WTC11 (cell line): Measurements from ENCODE around the gene SORT1. TPM values are rescaled to one million over a fixed set of nuclear protein-coding genes. Genes with fewer than 3 reads are reported as not detected.
"Not testable (repeated sequence)": the region's sequence is repeated elsewhere in the genome, so short reads cannot be mapped to it uniquely, and the experiment has no call there.

Source experiments
- ATAC-seq: fragments of 200-7000 bp; cut with Tn5 transposase; 2 replicates; pipeline ENCODE4 v1.10.0; 2021; ENCODE audit warnings: mild to moderate bottlenecking, moderate library complexity
- CTCF ChIA-PET: fragments of 300-600 bp; sonication (Branson Sonifier 250); formaldehyde crosslinking; loops from one replicate; lab custom pipeline; 2021; ENCODE audit warnings: antibody characterized with exemption; lab: Charles Lee
- POLR2A ChIA-PET: fragments of 350-600 bp; sonication (Branson Sonifier 250); formaldehyde crosslinking; loops from one replicate; lab custom pipeline; 2021; ENCODE audit warnings: antibody characterized with exemption; lab: Charles Lee
- DNase-seq: peaks from one replicate; pipeline ENCODE4 v3.0.0; 2021; ENCODE audit warnings: low spot score
- H3K27ac Mint-ChIP-seq: 2 replicates; pipeline ENCODE4 v1.8.0; 2021; ENCODE audit warnings: mixed read lengths
- H3K27me3 Mint-ChIP-seq: 2 replicates; pipeline ENCODE4 v1.8.0; 2021; ENCODE audit warnings: low read depth, mild to moderate bottlenecking, moderate library complexity, mixed read lengths
- H3K36me3 Mint-ChIP-seq: 2 replicates; pipeline ENCODE4 v1.8.0; 2021; ENCODE audit warnings: mixed read lengths
- H3K4me1 Mint-ChIP-seq: 2 replicates; pipeline ENCODE4 v1.8.0; 2022; ENCODE audit warnings: mixed read lengths
- H3K4me3 Mint-ChIP-seq: 2 replicates; pipeline ENCODE4 v1.8.0; 2021; ENCODE audit warnings: mild to moderate bottlenecking, moderate library complexity, mixed read lengths
- H3K9me3 Mint-ChIP-seq: 2 replicates; pipeline ENCODE4 v1.8.0; 2021; ENCODE audit warnings: mixed read lengths
- CBFB ChIP-seq: sonication (generic); formaldehyde crosslinking; IDR thresholded peaks from 2 replicates; pipeline ENCODE4 v1.8.1; 2022; ENCODE audit warnings: mild to moderate bottlenecking, low read depth, missing genetic modification reagents
- CTCF ChIP-seq: fragments of 200-600 bp; IDR thresholded peaks from 2 replicates; pipeline ENCODE4 v1.8.0; 2022; ENCODE audit warnings: antibody characterized with exemption
- ESRRA ChIP-seq: sonication (generic); formaldehyde crosslinking; IDR thresholded peaks from 2 replicates; pipeline ENCODE4 v1.8.1; 2022; ENCODE audit warnings: mild to moderate bottlenecking, missing genetic modification reagents, borderline replicate concordance
- GABPB1 ChIP-seq: sonication (generic); formaldehyde crosslinking; IDR thresholded peaks from 2 replicates; pipeline ENCODE4 v1.8.1; 2023; ENCODE audit warnings: mild to moderate bottlenecking, missing genetic modification reagents
- JUN ChIP-seq: sonication (generic); formaldehyde crosslinking; IDR thresholded peaks from 2 replicates; pipeline ENCODE4 v1.8.0; 2023; ENCODE audit warnings: mild to moderate bottlenecking, missing genetic modification reagents
- MXD4 ChIP-seq: fragments of 250-450 bp; sonication (Bioruptor Pico); IDR thresholded peaks from 2 replicates; pipeline ENCODE4 v1.8.0; 2021; ENCODE audit warnings: mild to moderate bottlenecking, moderate library complexity, borderline replicate concordance
- MYBL2 ChIP-seq: sonication (generic); formaldehyde crosslinking; IDR thresholded peaks from 2 replicates; pipeline ENCODE4 v1.8.1; 2023; ENCODE audit warnings: mild to moderate bottlenecking, moderate library complexity, missing genetic modification reagents
- NFATC4 ChIP-seq: fragments of 250-450 bp; sonication (Bioruptor Pico); IDR thresholded peaks from 2 replicates; pipeline ENCODE4 v1.9.0; 2021; ENCODE audit warnings: mild to moderate bottlenecking
- NFYB ChIP-seq: sonication (generic); formaldehyde crosslinking; conservative IDR thresholded peaks from 2 replicates; pipeline ENCODE4 v1.8.0; 2022; ENCODE audit warnings: low read depth, missing genetic modification reagents
- NR2C2 ChIP-seq: sonication (generic); formaldehyde crosslinking; IDR thresholded peaks from 2 replicates; pipeline ENCODE4 v1.8.0; 2022; ENCODE audit warnings: mild to moderate bottlenecking, missing genetic modification reagents
- PRDM15 ChIP-seq: sonication (generic); formaldehyde crosslinking; IDR thresholded peaks from 2 replicates; pipeline ENCODE4 v1.8.0; 2022; ENCODE audit warnings: missing genetic modification reagents
- PRRX2 ChIP-seq: fragments of 250-450 bp; sonication (Bioruptor Pico); IDR thresholded peaks from 2 replicates; pipeline ENCODE4 v1.8.0; 2021; ENCODE audit warnings: mild to moderate bottlenecking
- RORB ChIP-seq: fragments of 250-450 bp; sonication (Bioruptor Pico); IDR thresholded peaks from 2 replicates; pipeline ENCODE4 v1.9.0; 2021; ENCODE audit warnings: mild to moderate bottlenecking
- TCF7 ChIP-seq: sonication (generic); formaldehyde crosslinking; IDR thresholded peaks from 2 replicates; pipeline ENCODE4 v1.8.0; 2022; ENCODE audit warnings: mild to moderate bottlenecking, low read depth, missing genetic modification reagents, moderate library complexity
- ZNF121 ChIP-seq: sonication (generic); formaldehyde crosslinking; IDR thresholded peaks from 2 replicates; pipeline ENCODE4 v1.8.0; 2023; ENCODE audit warnings: missing genetic modification reagents
- ZNF232 ChIP-seq: sonication (generic); formaldehyde crosslinking; IDR thresholded peaks from 2 replicates; pipeline ENCODE4 v1.8.0; 2022; ENCODE audit warnings: mild to moderate bottlenecking, missing genetic modification reagents
- ZNF317 ChIP-seq: sonication (generic); formaldehyde crosslinking; IDR thresholded peaks from 2 replicates; pipeline ENCODE4 v1.8.1; 2023; ENCODE audit warnings: low read depth, mild to moderate bottlenecking, moderate library complexity, missing genetic modification reagents, borderline replicate concordance
- ZNF396 ChIP-seq: fragments of 250-450 bp; sonication (Bioruptor Pico); IDR thresholded peaks from 2 replicates; pipeline ENCODE4 v1.8.0; 2021; ENCODE audit warnings: mild to moderate bottlenecking, moderate library complexity, borderline replicate concordance
- ZNF671 ChIP-seq: fragments of 250-450 bp; sonication (Bioruptor Pico); IDR thresholded peaks from 2 replicates; pipeline ENCODE4 v1.8.0; 2021; ENCODE audit warnings: mild to moderate bottlenecking
- total RNA-seq: library from RNA; stranded (reverse); gene quantifications from 3 replicates; pipeline ENCODE4 v1.2.3, GENCODE V29; 2021
- TF ChIP-seq, protein P1 (sequence below): sonication (generic); formaldehyde crosslinking; IDR thresholded peaks from 2 replicates; pipeline ENCODE4 v1.8.1; 2023; ENCODE audit warnings: mild to moderate bottlenecking, moderate library complexity, missing genetic modification reagents
- TF ChIP-seq, protein P2 (sequence below): sonication (generic); formaldehyde crosslinking; IDR thresholded peaks from 2 replicates; pipeline ENCODE4 v1.8.0; 2023; ENCODE audit warnings: missing genetic modification reagents
- TF ChIP-seq, protein P3 (sequence below): sonication (generic); formaldehyde crosslinking; IDR thresholded peaks from 2 replicates; pipeline ENCODE4 v1.8.0; 2022; ENCODE audit warnings: mild to moderate bottlenecking, missing genetic modification reagents

Gene SORT1
- total RNA-seq, 1 experiment from 2014 or later = 55.9 TPM

DNA sequence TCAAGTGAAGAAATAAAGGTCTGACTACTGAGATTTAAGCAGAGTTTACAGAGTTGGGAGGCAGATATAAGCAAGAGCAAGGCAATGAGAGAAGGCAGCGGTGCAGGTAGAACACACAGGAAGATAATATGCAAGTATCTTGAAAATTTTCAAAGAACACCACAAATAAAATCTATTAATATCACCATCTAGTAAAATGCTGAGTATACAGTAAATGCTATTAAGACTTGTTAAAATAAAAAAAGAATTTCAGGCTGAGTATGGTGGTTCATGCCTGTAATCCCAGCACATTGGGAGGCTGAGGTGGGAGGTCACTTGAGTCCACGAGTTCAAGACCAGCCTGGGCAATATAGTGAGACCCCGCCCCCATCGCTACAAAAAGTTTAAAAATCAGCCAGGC, 20.0 kb downstream of the SORT1 start:
- H3K27ac Mint-ChIP-seq = no peak overlapping the region
- peaks cover 20% of the 10 kb centered on the region for H3K4me1 Mint-ChIP-seq
- POLR2A ChIA-PET = no interaction called here
- CTCF ChIA-PET = interaction anchor here (1.5 kb wide), 1 partner anchor 95 kb away, joined by 4 read pairs; the partner anchor contains the start of gene PSRC1
- no peak for TF ChIP-seq JUN (CRISPR knock-in tag)
- TF ChIP-seq, protein P1, sequence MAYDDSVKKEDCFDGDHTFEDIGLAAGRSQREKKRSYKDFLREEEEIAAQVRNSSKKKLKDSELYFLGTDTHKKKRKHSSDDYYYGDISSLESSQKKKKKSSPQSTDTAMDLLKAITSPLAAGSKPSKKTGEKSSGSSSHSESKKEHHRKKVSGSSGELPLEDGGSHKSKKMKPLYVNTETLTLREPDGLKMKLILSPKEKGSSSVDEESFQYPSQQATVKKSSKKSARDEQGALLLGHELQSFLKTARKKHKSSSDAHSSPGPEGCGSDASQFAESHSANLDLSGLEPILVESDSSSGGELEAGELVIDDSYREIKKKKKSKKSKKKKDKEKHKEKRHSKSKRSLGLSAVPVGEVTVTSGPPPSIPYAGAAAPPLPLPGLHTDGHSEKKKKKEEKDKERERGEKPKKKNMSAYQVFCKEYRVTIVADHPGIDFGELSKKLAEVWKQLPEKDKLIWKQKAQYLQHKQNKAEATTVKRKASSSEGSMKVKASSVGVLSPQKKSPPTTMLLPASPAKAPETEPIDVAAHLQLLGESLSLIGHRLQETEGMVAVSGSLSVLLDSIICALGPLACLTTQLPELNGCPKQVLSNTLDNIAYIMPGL (CRISPR knock-in tag) = no peak
- peak; percentile 30; the same call in 1 of the 2 replicates for TF ChIP-seq ZNF121 (CRISPR knock-in tag)
- TF ChIP-seq ZNF317 = no peak
- no peak for TF ChIP-seq NFYB (CRISPR knock-in tag)
- no peak for TF ChIP-seq ESRRA (CRISPR knock-in tag)
- H3K4me3 Mint-ChIP-seq = no peak overlapping the region
- no peak for ATAC-seq
- no peaks in the 10 kb centered on the region for H3K9me3 Mint-ChIP-seq
- no peaks in the 10 kb centered on the region for H3K27me3 Mint-ChIP-seq
- no peaks in the 10 kb centered on the region for H3K36me3 Mint-ChIP-seq
- no peak for DNase-seq

- H3K27ac Mint-ChIP-seq, DNase-seq, H3K27me3 Mint-ChIP-seq, ATAC-seq, H3K4me3 Mint-ChIP-seq, H3K9me3 Mint-ChIP-seq, POLR2A ChIA-PET, H3K36me3 Mint-ChIP-seq: not testable (repeated sequence)
- TF ChIP-seq ZNF121 (CRISPR knock-in tag) = peak; percentile 90
- CTCF ChIA-PET = interaction anchor here (1.3 kb wide), 1 partner anchor 96 kb away, joined by 3 read pairs; no protein-coding TSS in a partner anchor
- H3K4me1 Mint-ChIP-seq = peaks cover 29% of the 10 kb centered on the region
These were observed 24.0 kb downstream of the SORT1 start for GRCh38 chr1:109373696-109374095.

GRCh38 chr1:109373126-109373525, 24.6 kb downstream of the SORT1 start:
- CTCF ChIA-PET = interaction anchor here (1.3 to 3.4 kb wide), 2 partner anchors 25 to 96 kb away, joined by 3 to 11 read pairs; partner anchors contain the start of gene SORT1
- TF ChIP-seq PRRX2 = no peak
- no peak for TF ChIP-seq PRDM15 (CRISPR knock-in tag)
- no peak for TF ChIP-seq MXD4
- no peak for TF ChIP-seq NFATC4 (CRISPR knock-in tag)
- no peak for TF ChIP-seq ZNF232 (CRISPR knock-in tag)
- no peak for TF ChIP-seq ZNF121 (CRISPR knock-in tag)
- no peak for TF ChIP-seq RORB (CRISPR knock-in tag)
- TF ChIP-seq CTCF = no peak
- TF ChIP-seq, protein P2, sequence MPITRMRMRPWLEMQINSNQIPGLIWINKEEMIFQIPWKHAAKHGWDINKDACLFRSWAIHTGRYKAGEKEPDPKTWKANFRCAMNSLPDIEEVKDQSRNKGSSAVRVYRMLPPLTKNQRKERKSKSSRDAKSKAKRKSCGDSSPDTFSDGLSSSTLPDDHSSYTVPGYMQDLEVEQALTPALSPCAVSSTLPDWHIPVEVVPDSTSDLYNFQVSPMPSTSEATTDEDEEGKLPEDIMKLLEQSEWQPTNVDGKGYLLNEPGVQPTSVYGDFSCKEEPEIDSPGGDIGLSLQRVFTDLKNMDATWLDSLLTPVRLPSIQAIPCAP = no peak
- TF ChIP-seq MYBL2 (CRISPR knock-in tag) = no peak
- TF ChIP-seq NR2C2 (CRISPR knock-in tag) = no peak
- TF ChIP-seq GABPB1 = no peak
- TF ChIP-seq TCF7 (CRISPR knock-in tag) = no peak
- TF ChIP-seq ZNF396 (CRISPR knock-in tag) = no peak
- TF ChIP-seq NFYB (CRISPR knock-in tag) = no peak
- TF ChIP-seq CBFB (CRISPR knock-in tag) = no peak
- TF ChIP-seq, protein P3, sequence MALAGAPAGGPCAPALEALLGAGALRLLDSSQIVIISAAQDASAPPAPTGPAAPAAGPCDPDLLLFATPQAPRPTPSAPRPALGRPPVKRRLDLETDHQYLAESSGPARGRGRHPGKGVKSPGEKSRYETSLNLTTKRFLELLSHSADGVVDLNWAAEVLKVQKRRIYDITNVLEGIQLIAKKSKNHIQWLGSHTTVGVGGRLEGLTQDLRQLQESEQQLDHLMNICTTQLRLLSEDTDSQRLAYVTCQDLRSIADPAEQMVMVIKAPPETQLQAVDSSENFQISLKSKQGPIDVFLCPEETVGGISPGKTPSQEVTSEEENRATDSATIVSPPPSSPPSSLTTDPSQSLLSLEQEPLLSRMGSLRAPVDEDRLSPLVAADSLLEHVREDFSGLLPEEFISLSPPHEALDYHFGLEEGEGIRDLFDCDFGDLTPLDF (CRISPR knock-in tag) = no peak
- TF ChIP-seq ZNF671 = no peak
- TF ChIP-seq, all 79 proteins: peak for 0
- H3K27me3 Mint-ChIP-seq = no peaks in the 10 kb centered on the region

More at GRCh38 chr1:109373126-109373525, 24.6 kb downstream of the SORT1 start:
- POLR2A ChIA-PET = no interaction called here
- H3K36me3 Mint-ChIP-seq = no peaks in the 10 kb centered on the region
- no peak overlapping the region for H3K4me3 Mint-ChIP-seq
- H3K9me3 Mint-ChIP-seq = no peaks in the 10 kb centered on the region
- H3K27ac Mint-ChIP-seq = peak overlapping the region; percentile 57
- DNase-seq (no peak), ATAC-seq (no peak)
- H3K4me1 Mint-ChIP-seq = peaks cover 29% of the 10 kb centered on the region
